SK-N-SH treated with all-trans-retinoic acid at 6 μM for 48 hours (cell line): ENCODE results near the gene TRRAP.

Experiments
- ATAC-seq: fragments of 200-7000 bp; cut with Tn5 transposase; 3 replicates; pipeline ENCODE4 v1.9.1; 2020; ENCODE audit warnings: mild to moderate bottlenecking, moderate library complexity
- ARNTL ChIP-seq: fragments of 450-650 bp; formaldehyde crosslinking; IDR thresholded peaks from 2 replicates; pipeline ENCODE4 v1.5.0; 2020; ENCODE audit warnings: low read depth, mild to moderate bottlenecking, moderate library complexity, borderline replicate concordance
- BACH2 ChIP-seq: fragments of 250-450 bp; sonication (Bioruptor Pico); IDR thresholded peaks from 2 replicates; pipeline ENCODE4 v1.9.0; 2021; ENCODE audit warnings: mild to moderate bottlenecking, borderline replicate concordance
- CSDC2 ChIP-seq: fragments of 250-450 bp; sonication (Bioruptor Pico); IDR thresholded peaks from 2 replicates; pipeline ENCODE4 v1.5.0; 2020; ENCODE audit warnings: mild to moderate bottlenecking, moderate library complexity
- ESRRG ChIP-seq: fragments of 250-450 bp; sonication (Bioruptor Pico); IDR thresholded peaks from 2 replicates; pipeline ENCODE4 v1.6.1; 2021; ENCODE audit warnings: mild to moderate bottlenecking
- GLIS3 ChIP-seq: fragments of 250-450 bp; sonication (Bioruptor Pico); IDR thresholded peaks from 2 replicates; pipeline ENCODE4 v1.5.0; 2020; ENCODE audit warnings: mild to moderate bottlenecking, moderate library complexity
- ISL1 ChIP-seq: fragments of 250-450 bp; sonication (Bioruptor Pico); IDR thresholded peaks from 2 replicates; pipeline ENCODE4 v2.1.2; 2022; ENCODE audit warnings: mild to moderate bottlenecking, moderate library complexity
- OSR1 ChIP-seq: fragments of 250-450 bp; sonication (Bioruptor Pico); IDR thresholded peaks from 2 replicates; pipeline ENCODE4 v1.8.0; 2022; ENCODE audit warnings: moderate library complexity, mild to moderate bottlenecking, inconsistent platforms
- PPARA ChIP-seq: fragments of 250-450 bp; sonication (Bioruptor Pico); IDR thresholded peaks from 2 replicates; pipeline ENCODE4 v1.5.0; 2020; ENCODE audit warnings: mild to moderate bottlenecking, borderline replicate concordance
- RARB ChIP-seq: fragments of 250-450 bp; sonication (Bioruptor Pico); IDR thresholded peaks from 2 replicates; pipeline ENCODE4 v1.8.0; 2021; ENCODE audit warnings: mild to moderate bottlenecking, moderate library complexity
- SNAI2 ChIP-seq: fragments of 250-450 bp; sonication (Bioruptor Pico); IDR thresholded peaks from 2 replicates; pipeline ENCODE4 v1.5.0; 2020; ENCODE audit warnings: mild to moderate bottlenecking, moderate library complexity
- TCF4 ChIP-seq: fragments of 250-450 bp; sonication (Bioruptor Pico); IDR thresholded peaks from 2 replicates; pipeline ENCODE4 v1.8.0; 2021; ENCODE audit warnings: mild to moderate bottlenecking, moderate library complexity, borderline replicate concordance
- TOX ChIP-seq: fragments of 250-450 bp; sonication (Bioruptor Pico); IDR thresholded peaks from 2 replicates; pipeline ENCODE4 v1.8.0; 2021; ENCODE audit warnings: mild to moderate bottlenecking, moderate library complexity, borderline replicate concordance
- ZC3H10 ChIP-seq: fragments of 250-450 bp; sonication (Bioruptor Pico); IDR thresholded peaks from 2 replicates; pipeline ENCODE4 v1.5.1; 2021; ENCODE audit warnings: mild to moderate bottlenecking, moderate library complexity
- ZFP3 ChIP-seq: fragments of 250-450 bp; sonication (Bioruptor Pico); IDR thresholded peaks from 2 replicates; pipeline ENCODE4 v1.5.0; 2020; ENCODE audit warnings: mild to moderate bottlenecking, moderate library complexity
- ZFP30 ChIP-seq: fragments of 450-650 bp; formaldehyde crosslinking; IDR thresholded peaks from 2 replicates; pipeline ENCODE4 v1.5.0; 2022; ENCODE audit warnings: mild to moderate bottlenecking, moderate library complexity
- ZNF565 ChIP-seq: fragments of 450-650 bp; formaldehyde crosslinking; conservative IDR thresholded peaks from 2 replicates; pipeline ENCODE4 v1.5.0; 2020; ENCODE audit warnings: low read depth, mild to moderate bottlenecking, moderate library complexity
- ZNF70 ChIP-seq: fragments of 450-650 bp; formaldehyde crosslinking; IDR thresholded peaks from 2 replicates; pipeline ENCODE4 v1.5.0; 2020; ENCODE audit warnings: mild to moderate bottlenecking, moderate library complexity
- ZNF8 ChIP-seq: fragments of 450-650 bp; formaldehyde crosslinking; IDR thresholded peaks from 2 replicates; pipeline ENCODE4 v1.5.0; 2020; ENCODE audit warnings: mild to moderate bottlenecking, moderate library complexity
- TF ChIP-seq, protein P1 (sequence below): fragments of 250-450 bp; sonication (Bioruptor Pico); IDR thresholded peaks from 2 replicates; pipeline ENCODE4 v1.5.1; 2021; ENCODE audit warnings: mild to moderate bottlenecking, moderate library complexity
- TF ChIP-seq, protein P2 (sequence below): fragments of 250-450 bp; sonication (Bioruptor Pico); IDR thresholded peaks from 2 replicates; pipeline ENCODE4 v1.5.1; 2020; ENCODE audit warnings: low read depth, mild to moderate bottlenecking, moderate library complexity
- TF ChIP-seq, protein P3 (sequence below): fragments of 250-450 bp; sonication (Bioruptor Pico); IDR thresholded peaks from 2 replicates; pipeline ENCODE4 v1.5.0; 2020; ENCODE audit warnings: mild to moderate bottlenecking, moderate library complexity
- TF ChIP-seq, protein P4 (sequence below): fragments of 250-450 bp; sonication (Bioruptor Pico); IDR thresholded peaks from 2 replicates; pipeline ENCODE4 v1.8.0; 2020; ENCODE audit warnings: mild to moderate bottlenecking, moderate library complexity, borderline replicate concordance

Gene TRRAP

DNA sequence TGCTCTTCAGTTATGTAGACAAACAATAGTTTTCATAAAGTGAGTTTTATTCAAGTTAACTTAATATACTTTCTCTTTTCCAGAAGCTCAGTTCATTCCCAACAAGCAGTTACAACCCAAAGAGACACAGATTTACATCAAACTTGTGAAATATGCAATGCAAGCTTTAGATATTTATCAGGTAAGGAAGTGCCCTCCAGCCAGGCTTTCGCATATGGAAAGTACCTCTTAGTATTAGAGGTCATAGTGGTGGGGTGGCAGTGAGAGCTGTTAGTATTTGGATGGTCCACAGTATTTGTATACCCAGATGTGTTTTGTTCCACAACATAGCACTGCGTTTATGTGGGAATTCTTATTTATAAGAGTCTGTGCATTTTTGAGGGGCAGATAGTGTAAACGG is 32.1 kb downstream of the TRRAP start:
- no peak for ATAC-seq
- TF ChIP-seq PPARA (CRISPR knock-in tag), result no peak
- TF ChIP-seq ZNF8 (CRISPR knock-in tag), result no peak
- no peak for TF ChIP-seq CSDC2 (CRISPR knock-in tag)
- TF ChIP-seq SNAI2 (CRISPR knock-in tag), result no peak
- TF ChIP-seq, protein P1, sequence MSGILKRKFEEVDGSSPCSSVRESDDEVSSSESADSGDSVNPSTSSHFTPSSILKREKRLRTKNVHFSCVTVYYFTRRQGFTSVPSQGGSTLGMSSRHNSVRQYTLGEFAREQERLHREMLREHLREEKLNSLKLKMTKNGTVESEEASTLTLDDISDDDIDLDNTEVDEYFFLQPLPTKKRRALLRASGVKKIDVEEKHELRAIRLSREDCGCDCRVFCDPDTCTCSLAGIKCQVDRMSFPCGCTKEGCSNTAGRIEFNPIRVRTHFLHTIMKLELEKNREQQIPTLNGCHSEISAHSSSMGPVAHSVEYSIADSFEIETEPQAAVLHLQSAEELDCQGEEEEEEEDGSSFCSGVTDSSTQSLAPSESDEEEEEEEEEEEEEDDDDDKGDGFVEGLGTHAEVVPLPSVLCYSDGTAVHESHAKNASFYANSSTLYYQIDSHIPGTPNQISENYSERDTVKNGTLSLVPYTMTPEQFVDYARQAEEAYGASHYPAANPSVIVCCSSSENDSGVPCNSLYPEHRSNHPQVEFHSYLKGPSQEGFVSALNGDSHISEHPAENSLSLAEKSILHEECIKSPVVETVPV, result no peak
- no peak for TF ChIP-seq BACH2
- no peak for TF ChIP-seq TOX (CRISPR knock-in tag)
- no peak for TF ChIP-seq ZC3H10
- TF ChIP-seq, protein P2, sequence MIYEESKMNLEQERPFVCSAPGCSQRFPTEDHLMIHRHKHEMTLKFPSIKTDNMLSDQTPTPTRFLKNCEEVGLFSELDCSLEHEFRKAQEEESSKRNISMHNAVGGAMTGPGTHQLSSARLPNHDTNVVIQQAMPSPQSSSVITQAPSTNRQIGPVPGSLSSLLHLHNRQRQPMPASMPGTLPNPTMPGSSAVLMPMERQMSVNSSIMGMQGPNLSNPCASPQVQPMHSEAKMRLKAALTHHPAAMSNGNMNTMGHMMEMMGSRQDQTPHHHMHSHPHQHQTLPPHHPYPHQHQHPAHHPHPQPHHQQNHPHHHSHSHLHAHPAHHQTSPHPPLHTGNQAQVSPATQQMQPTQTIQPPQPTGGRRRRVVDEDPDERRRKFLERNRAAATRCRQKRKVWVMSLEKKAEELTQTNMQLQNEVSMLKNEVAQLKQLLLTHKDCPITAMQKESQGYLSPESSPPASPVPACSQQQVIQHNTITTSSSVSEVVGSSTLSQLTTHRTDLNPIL, result no peak
- no peak for TF ChIP-seq ZFP3 (CRISPR knock-in tag)
- TF ChIP-seq, protein P3, sequence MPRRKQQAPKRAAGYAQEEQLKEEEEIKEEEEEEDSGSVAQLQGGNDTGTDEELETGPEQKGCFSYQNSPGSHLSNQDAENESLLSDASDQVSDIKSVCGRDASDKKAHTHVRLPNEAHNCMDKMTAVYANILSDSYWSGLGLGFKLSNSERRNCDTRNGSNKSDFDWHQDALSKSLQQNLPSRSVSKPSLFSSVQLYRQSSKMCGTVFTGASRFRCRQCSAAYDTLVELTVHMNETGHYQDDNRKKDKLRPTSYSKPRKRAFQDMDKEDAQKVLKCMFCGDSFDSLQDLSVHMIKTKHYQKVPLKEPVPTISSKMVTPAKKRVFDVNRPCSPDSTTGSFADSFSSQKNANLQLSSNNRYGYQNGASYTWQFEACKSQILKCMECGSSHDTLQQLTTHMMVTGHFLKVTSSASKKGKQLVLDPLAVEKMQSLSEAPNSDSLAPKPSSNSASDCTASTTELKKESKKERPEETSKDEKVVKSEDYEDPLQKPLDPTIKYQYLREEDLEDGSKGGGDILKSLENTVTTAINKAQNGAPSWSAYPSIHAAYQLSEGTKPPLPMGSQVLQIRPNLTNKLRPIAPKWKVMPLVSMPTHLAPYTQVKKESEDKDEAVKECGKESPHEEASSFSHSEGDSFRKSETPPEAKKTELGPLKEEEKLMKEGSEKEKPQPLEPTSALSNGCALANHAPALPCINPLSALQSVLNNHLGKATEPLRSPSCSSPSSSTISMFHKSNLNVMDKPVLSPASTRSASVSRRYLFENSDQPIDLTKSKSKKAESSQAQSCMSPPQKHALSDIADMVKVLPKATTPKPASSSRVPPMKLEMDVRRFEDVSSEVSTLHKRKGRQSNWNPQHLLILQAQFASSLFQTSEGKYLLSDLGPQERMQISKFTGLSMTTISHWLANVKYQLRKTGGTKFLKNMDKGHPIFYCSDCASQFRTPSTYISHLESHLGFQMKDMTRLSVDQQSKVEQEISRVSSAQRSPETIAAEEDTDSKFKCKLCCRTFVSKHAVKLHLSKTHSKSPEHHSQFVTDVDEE (CRISPR knock-in tag), result no peak

DNA sequence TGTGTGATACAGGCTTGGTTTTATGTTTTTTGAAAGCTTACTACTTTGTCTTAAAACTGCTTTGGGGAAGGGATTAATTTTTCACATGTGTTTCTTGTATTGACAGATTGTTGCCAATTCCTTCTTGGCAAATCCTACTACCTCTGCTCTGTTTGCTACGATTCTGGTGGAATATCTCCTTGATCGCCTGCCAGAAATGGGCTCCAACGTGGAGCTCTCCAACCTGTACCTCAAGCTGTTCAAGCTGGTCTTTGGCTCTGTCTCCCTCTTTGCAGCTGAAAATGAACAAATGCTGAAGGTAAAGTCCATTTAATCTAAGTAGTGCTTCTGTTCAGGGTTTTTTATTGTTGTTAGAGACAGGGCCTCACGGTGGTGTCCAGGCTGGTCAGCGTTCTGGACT is 33.6 kb downstream of the TRRAP start:
- no peak for ATAC-seq
- TF ChIP-seq BACH2, result no peak
- TF ChIP-seq, protein P4, sequence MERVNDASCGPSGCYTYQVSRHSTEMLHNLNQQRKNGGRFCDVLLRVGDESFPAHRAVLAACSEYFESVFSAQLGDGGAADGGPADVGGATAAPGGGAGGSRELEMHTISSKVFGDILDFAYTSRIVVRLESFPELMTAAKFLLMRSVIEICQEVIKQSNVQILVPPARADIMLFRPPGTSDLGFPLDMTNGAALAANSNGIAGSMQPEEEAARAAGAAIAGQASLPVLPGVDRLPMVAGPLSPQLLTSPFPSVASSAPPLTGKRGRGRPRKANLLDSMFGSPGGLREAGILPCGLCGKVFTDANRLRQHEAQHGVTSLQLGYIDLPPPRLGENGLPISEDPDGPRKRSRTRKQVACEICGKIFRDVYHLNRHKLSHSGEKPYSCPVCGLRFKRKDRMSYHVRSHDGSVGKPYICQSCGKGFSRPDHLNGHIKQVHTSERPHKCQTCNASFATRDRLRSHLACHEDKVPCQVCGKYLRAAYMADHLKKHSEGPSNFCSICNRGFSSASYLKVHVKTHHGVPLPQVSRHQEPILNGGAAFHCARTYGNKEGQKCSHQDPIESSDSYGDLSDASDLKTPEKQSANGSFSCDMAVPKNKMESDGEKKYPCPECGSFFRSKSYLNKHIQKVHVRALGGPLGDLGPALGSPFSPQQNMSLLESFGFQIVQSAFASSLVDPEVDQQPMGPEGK, result no peak
- TF ChIP-seq CSDC2 (CRISPR knock-in tag), result no peak
- no peak for TF ChIP-seq ISL1 (CRISPR knock-in tag)
- no peak for TF ChIP-seq ARNTL (CRISPR knock-in tag)
- TF ChIP-seq OSR1 (CRISPR knock-in tag), result no peak
- no peak for TF ChIP-seq ZNF8 (CRISPR knock-in tag)
- no peak for TF ChIP-seq GLIS3 (CRISPR knock-in tag)
- no peak for TF ChIP-seq ZNF565

DNA sequence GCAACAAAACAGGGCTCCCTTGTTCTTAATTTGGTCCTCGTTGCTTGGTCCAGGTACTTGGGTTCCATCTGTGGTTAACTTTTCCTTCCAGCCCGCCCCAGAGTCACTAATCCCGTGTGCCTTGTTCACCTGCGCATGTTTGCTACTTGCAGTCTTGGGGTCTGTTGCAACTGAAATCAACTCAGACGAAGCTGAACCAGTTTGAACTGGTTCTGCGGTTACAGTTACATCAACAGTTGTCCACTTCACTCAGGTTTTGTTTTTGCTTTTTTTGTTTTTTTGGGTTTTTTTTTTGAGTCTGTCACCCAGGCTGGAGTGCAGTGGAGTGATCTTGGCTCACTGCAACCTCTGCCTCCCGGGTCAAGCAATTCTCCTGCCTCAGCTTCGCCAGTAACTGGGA is 34.7 kb downstream of the TRRAP start:
- TF ChIP-seq RARB (CRISPR knock-in tag) (no peak), ZNF565 (no peak), SNAI2 (CRISPR knock-in tag) (no peak), OSR1 (CRISPR knock-in tag) (no peak), ZFP30 (CRISPR knock-in tag) (no peak), ZC3H10 (no peak), ISL1 (CRISPR knock-in tag) (no peak), ARNTL (CRISPR knock-in tag) (no peak), ZFP3 (CRISPR knock-in tag) (no peak)
- TF ChIP-seq, protein P3 (CRISPR knock-in tag), result no peak
- ATAC-seq, result peak; percentile 27

DNA sequence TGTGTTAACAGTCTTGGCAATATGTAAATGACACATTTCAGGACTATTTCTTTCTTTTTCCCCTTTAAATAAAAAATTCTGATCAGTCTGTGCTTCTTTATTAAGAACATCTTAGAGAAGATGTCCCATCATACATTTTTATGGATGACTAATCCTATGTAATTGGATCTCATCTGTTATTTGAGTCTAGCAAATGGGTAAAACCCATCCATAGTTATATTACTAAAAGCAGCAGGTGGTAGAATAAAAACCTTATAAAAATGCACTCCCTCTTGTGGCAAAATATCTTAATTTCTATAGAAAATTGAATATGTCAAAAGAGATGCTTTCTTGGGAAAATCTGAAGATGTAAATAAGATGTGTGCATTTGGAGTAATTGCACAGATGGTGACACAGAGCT is 35.3 kb downstream of the TRRAP start:
- ATAC-seq, result peak; percentile 94
- TF ChIP-seq GLIS3 (CRISPR knock-in tag) (no peak), BACH2 (no peak), ZFP30 (CRISPR knock-in tag) (no peak), OSR1 (CRISPR knock-in tag) (no peak), ARNTL (CRISPR knock-in tag) (no peak), ZNF8 (CRISPR knock-in tag) (no peak), ZNF70 (CRISPR knock-in tag) (no peak), TOX (CRISPR knock-in tag) (no peak), ESRRG (CRISPR knock-in tag) (no peak), RARB (CRISPR knock-in tag) (no peak), ZFP3 (CRISPR knock-in tag) (no peak), ZC3H10 (no peak), TCF4 (CRISPR knock-in tag) (no peak)
- TF ChIP-seq, protein P4, result no peak
- TF ChIP-seq, protein P2, result no peak
